HG03460 (cell line): Measurements from ENCODE around the gene GABRG3.
"Not testable (repeated sequence)": the region's sequence is repeated elsewhere in the genome, so short reads cannot be mapped to it uniquely, and the experiment has no call there.

Source experiments
- ATAC-seq: cut with Tn5 transposase; IDR thresholded peaks from one replicate; pipeline ENCODE4 v1.9.1; 2021; ENCODE audit not compliant: unreplicated experiment

Gene GABRG3

GRCh38 chr15:27323801-27324200 is 352.8 kb downstream of the GABRG3 start:
- ATAC-seq, result no peak

DNA sequence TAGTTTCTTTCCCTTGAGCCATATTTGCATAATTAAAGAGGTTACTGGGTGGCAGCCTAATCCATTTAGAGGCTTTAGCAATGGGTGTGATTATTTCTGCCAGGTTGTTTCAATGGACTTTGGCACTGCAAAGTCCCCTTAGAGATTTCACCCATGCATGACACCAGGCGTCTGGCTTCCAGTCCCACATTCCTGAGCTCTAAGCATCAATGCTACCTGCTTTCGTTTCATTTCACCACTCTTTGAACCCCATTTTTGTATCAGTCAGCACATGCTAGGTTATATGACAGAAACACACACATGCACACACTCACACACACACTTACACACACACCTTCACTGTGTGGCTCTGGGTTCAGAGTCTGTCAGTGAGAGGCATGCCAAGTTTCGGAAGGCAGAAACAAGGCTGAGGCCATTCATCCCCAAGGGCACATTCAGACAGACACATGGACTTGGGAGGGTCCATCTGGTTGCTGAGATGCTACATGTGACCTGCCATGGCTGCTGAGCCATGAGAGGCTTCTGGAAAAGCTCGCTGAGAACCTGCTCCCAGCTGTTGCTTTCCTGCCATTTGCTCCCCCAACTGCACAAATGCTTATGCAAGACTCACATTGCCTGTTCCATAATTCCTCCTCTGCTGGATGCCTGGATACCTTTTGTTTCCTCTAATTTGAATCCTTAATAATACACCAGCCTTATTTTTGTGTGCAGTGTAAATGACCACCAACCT is 354.1 kb downstream of the GABRG3 start:
- no peak for ATAC-seq

GRCh38 chr15:27327467-27328025 is 356.6 kb downstream of the GABRG3 start:
- no peak for ATAC-seq

- ATAC-seq, result no peak
Measured at GRCh38 chr15:27328186-27328585, 357.2 kb downstream of the GABRG3 start.

DNA sequence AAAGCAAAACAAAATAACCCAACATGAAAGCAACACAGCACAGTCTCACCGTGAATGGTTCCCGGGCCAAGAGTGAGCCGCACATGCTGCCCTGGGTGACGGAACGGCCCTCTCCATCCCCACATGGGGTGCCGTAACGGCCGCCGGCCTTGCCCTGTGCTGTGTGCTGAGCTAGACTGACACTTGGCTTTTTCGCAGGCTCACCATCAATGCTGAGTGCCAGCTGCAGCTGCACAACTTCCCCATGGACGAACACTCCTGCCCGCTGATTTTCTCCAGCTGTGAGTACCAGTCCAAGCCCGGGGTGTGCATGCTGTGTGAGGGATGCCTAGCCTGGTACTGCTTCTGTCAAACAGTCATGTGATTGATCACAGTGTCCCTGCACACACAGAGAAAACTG is 357.6 kb downstream of the GABRG3 start:
- no peak for ATAC-seq

GRCh38 chr15:27330326-27330725 is 359.3 kb downstream of the GABRG3 start:
- ATAC-seq, result no peak

DNA sequence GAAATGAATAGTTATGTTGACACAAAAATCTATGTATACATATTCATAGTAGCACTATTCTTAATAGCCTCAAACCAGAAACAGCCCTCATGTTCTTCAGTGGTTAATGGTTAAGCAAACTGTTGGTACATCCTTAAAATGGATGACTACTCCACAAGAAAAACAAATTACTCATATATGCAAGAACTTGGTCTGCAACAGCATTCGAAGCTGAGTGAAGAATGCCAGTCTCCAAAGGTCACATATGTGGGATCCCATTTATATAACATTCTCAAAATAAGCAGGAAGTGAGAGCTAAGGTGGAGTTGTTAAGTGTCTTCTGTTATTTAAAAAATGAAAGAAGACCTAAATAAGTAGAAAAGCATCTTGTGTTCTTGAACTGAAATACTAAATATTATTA is 365.7 kb downstream of the GABRG3 start:
- no peak for ATAC-seq

GRCh38 chr15:27339138-27339537 is 368.2 kb downstream of the GABRG3 start:
- ATAC-seq, result no peak

DNA sequence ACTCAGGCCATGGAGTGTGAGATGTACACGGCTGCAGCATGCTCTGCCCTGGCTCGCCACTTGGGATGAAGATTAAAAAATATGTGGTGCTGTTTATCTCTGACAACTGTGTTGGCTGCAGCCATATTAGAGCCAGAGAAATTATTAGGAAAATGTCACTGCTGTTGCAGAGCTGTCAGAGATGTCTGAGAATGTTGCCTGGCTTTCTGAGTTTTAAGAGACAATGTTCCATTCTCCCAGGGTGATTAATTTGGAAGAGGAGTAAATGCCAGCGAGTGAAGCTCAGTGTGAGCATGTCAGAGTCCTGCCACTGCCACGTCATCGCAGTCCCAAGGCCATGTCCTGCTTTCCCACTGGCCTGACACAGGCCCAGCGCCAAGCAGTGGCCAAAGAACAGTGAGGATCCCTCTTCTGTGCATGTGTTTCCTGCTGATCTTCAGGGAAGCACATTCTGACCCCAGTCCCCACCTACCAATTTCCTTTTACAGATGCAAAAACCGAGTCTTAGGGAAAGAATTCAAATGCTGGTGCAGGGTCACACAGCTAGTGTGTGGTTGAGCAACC is 370.9 kb downstream of the GABRG3 start:
- ATAC-seq, result no peak

GRCh38 chr15:27342991-27343390 is 372.0 kb downstream of the GABRG3 start:
- no peak for ATAC-seq

DNA sequence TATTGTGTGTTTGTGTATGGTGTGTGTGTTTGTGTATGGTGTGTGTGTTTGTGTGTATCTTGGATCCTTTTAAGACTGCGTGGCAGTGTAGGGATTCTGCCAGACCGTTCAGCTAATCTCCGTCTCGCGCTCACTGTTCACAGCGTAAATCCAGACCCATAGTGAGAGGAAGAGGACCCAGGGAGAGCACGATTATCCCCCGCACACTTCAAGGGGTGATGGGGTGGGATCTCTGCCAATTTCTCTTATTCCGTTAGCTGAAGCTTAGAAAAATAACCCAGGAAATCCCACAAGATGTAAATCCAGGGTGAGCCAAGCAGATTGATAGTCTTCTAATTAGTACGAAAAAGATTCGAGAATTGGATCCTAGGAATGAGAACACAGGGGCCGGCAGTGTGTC is 381.2 kb downstream of the GABRG3 start:
- ATAC-seq, result no peak

DNA sequence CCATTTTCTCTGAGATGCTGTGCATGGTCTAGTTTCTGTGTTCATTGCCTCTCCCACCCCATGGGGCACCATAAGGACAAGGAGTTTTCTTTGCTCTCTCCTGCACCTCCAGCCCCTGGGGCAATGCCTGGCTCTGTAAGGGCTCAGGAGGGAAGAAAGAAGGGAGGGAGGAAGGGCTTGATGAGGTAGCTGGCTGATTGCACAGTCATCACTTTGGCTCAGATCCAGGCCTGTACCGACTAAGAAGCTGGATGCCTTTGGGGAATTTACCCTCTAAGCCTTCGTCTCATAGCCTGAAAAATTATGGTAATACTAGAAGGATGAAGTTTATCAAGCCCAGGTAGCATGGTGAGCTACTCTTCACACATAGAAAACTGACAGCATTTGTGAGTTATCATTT is 382.9 kb downstream of the GABRG3 start:
- ATAC-seq, result no peak

- ATAC-seq, result no peak
Measured at GRCh38 chr15:27358751-27359434, 387.9 kb downstream of the GABRG3 start.

DNA sequence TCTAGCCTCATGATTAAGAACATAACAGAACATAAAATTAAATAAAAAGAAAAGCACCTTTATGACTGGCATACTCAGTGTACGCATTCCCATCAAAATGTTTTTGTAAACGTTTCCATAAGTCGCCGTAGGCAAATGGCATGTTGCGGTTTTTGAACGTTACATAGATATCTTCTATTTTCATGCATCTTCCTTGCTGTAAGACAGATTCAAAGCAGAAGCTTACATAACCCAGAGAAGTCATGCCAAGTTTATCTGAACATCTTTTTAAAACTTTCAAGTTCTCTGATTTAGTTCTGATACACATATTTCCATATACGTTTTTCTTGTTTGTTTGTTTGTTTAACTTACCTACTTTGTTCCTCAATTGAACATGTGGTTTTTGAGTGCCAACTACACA is 388.6 kb downstream of the GABRG3 start:
- no peak for ATAC-seq

DNA sequence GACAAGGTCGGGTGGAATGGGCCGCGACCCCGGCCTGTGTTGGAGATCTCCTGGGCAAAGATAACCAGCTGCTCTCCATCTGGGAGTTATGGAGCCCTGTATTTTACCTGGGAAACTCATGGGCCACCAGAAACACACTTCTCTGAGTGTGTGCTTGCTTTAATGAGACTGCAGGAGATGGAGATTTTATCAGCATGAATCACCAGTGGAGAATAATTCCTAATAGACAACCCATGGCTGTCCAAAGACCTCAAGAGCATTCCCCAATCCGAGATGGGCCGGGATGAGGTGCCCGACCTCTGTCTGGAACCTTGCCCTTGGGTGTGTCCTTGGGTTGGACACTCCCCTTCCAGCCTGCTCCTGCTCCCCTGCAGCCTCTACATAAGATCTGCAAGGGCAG is 389.3 kb downstream of the GABRG3 start:
- no peak for ATAC-seq

DNA sequence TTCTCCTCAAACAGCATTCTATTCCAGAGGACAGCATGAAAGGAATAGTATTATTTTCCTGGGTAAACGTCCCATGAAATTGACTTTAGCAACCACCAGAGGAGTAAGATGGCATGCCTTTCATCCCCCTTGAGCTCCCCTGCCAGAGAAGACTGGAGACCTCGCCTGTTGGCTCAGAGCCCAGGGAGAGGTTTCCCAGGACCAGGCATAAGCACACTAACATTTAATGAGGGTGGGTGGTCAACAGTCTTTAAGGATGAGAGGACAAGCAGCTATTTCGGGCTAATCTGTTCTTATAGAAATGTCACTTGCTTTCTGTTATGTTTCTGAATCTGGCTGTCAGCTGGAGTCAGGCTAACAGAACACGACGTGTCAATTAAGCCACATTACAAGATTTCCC is 390.5 kb downstream of the GABRG3 start:
- no peak for ATAC-seq

DNA sequence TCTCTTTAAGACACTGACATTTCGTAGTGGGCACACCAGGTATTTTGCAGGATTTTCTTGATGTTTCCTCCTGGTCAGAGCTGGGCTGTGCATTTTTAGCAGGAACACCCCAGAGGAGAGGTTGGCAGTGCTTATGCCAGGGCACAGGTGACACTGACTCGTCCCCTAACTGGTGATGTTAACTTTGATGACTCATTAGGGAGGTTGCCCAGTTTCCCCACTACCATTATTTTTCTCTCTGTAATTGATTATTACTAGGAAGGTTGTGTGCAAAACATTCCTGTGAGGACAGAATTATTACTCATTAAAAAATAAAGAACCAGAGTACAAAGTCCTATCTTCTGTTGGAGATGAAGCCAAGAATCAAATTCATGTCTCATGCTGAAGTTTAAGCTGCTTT is 394.5 kb downstream of the GABRG3 start:
- ATAC-seq, result no peak

GRCh38 chr15:27377391-27377790 is 406.4 kb downstream of the GABRG3 start:
- ATAC-seq, result not testable (repeated sequence)

- no peak for ATAC-seq
Measured at GRCh38 chr15:27382361-27383025, 411.5 kb downstream of the GABRG3 start.

- no peak for ATAC-seq
Measured at GRCh38 chr15:27383726-27384125, 412.7 kb downstream of the GABRG3 start.

DNA sequence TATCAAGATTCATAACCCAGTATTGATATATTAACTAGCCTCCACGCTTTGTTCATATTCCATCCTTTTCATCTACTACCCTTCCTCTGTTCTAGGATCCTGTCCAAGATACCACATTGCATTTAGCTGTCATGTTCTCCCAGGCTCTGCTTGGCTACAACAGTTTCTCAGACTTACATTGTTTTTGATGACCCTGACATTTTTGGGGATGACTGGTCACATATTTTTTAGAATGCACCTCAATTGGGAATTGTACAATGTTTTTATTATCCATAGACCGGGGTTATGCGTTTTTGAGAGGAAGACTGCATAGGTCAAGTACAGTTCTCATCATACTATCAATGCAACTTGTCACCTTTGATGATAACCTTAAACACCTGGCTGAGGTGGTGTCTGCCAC is 421.2 kb downstream of the GABRG3 start:
- no peak for ATAC-seq

DNA sequence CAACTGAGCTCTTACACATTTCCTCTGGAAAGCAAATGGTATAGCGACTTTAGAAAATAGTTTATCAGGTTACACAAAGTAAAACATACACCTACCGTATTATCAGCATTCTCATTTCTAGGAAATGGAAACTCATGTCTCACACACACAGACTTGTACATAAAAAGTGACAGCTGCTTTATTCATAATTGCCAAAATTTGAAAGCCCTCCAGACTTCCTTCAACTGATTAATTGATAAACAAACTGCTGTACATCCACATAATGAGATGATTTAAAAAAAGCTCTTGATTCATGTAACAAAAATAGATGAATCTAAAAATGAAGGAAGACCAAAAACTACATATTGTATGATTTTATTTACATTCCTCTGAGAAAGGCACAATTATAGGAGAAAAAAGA is 425.5 kb downstream of the GABRG3 start:
- no peak for ATAC-seq
